Liver (tissue), 3 donors: ENCODE data around the gene DYSF.

Experiments
- ATF3 ChIP-seq: IDR thresholded peaks from 2 replicates; pipeline ENCODE4 v1.6.1; 2016; ENCODE audit warnings: antibody characterized with exemption
- CTCF ChIP-seq: fragments of 150-350 bp; IDR thresholded peaks from 2 replicates; pipeline ENCODE4 v1.5.1; 2017; ENCODE audit warnings: improper control_type of control experiment, low read depth, low read length; ENCODE audit not compliant: missing input control
- FOXA1 ChIP-seq: IDR thresholded peaks from 2 replicates; pipeline ENCODE4 v1.6.1; 2016; ENCODE audit warnings: antibody characterized with exemption
- GABPA ChIP-seq, 2 donors: IDR thresholded peaks in 1 of 2; conservative IDR thresholded peaks in 1 of 2; 2 replicates each; pipeline ENCODE4 v1.6.1; 2016; ENCODE audit warnings: antibody characterized with exemption in 2 of 2, mild to moderate bottlenecking in 1 of 2, moderate library complexity in 1 of 2
- JUND ChIP-seq, 2 donors: IDR thresholded peaks; 2 replicates each; pipeline ENCODE4 v1.6.1; 2016; ENCODE audit warnings: antibody characterized with exemption in 2 of 2
- REST ChIP-seq: IDR thresholded peaks from 2 replicates; pipeline ENCODE4 v1.6.1; 2016; ENCODE audit warnings: antibody characterized with exemption, mild to moderate bottlenecking
- RXRA ChIP-seq, 2 donors: IDR thresholded peaks; 2 replicates each; pipeline ENCODE4 v1.6.1; 2017 to 2018; ENCODE audit warnings: antibody characterized with exemption in 2 of 2, mild to moderate bottlenecking in 1 of 2
- TAF1 ChIP-seq: conservative IDR thresholded peaks from 2 replicates; pipeline ENCODE4 v1.6.1; 2016; ENCODE audit warnings: antibody characterized with exemption, mild to moderate bottlenecking
- YY1 ChIP-seq: IDR thresholded peaks from 2 replicates; pipeline ENCODE4 v1.6.1; 2016; ENCODE audit warnings: antibody characterized with exemption, mild to moderate bottlenecking
- donor health status: healthy.
- donor health status: healthy.

- TF ChIP-seq CTCF (no peak), REST (no peak), GABPA (IDR thresholded peaks at IDR 0.05 in 1 of 2, conservative IDR thresholded peaks at IDR 0.05 in 1 of 2) (no peak), TAF1 (no peak), ATF3 (no peak), RXRA (IDR thresholded peaks at IDR 0.05) (no peak), JUND (IDR thresholded peaks at IDR 0.05) (no peak), YY1 (no peak), FOXA1 (no peak)
Observed at GRCh38 chr2:71462056-71462605, 8.8 kb downstream of the DYSF start.
